HG03378 (cell line): ENCODE data around the gene KLHL18.
"Not testable (repeated sequence)": the region's sequence is repeated elsewhere in the genome, so short reads cannot be mapped to it uniquely, and the experiment has no call there.

Experiments
- ATAC-seq: cut with Tn5 transposase; IDR thresholded peaks from one replicate; pipeline ENCODE4 v1.9.1; 2021; ENCODE audit warnings: mild to moderate bottlenecking, moderate library complexity; ENCODE audit not compliant: unreplicated experiment

KLHL18 gene

GRCh38 chr3:47356201-47356600 is 73.5 kb downstream of the KLHL18 start:
- ATAC-seq = no peak

DNA sequence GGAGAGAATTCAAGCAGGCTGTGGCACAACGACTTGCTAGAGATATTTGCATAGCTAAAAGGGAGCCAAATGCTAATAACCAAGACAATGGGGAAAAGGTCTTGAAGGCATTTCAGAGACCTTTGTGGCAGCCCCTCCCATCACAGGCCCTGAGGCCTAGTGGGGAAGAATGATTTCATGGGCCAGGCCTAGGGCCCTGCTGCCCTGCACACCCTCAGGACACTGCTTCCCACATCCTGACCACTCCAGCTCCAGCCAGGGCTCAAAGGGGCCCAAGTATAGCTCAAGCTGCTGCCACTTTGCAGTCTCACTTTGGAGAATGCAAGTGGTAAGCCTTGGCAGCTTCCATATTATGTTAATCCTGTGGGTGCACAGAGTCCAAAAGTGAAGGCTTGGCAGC is 76.6 kb downstream of the KLHL18 start:
- ATAC-seq = no peak

- not testable (repeated sequence) for ATAC-seq
Observed at GRCh38 chr3:47360110-47360517, 77.4 kb downstream of the KLHL18 start.

GRCh38 chr3:47362701-47363100 is 80.0 kb downstream of the KLHL18 start:
- ATAC-seq = no peak

- ATAC-seq = no peak
Observed at GRCh38 chr3:47365213-47366153, 82.7 kb downstream of the KLHL18 start.

GRCh38 chr3:47366833-47367232 is 84.1 kb downstream of the KLHL18 start:
- no peak for ATAC-seq

GRCh38 chr3:47367631-47368030 is 84.9 kb downstream of the KLHL18 start:
- no peak for ATAC-seq

- ATAC-seq = not testable (repeated sequence)
Observed at GRCh38 chr3:47370020-47370419, 87.3 kb downstream of the KLHL18 start.

- no peak for ATAC-seq
Observed at GRCh38 chr3:47370887-47371697, 88.3 kb downstream of the KLHL18 start.

DNA sequence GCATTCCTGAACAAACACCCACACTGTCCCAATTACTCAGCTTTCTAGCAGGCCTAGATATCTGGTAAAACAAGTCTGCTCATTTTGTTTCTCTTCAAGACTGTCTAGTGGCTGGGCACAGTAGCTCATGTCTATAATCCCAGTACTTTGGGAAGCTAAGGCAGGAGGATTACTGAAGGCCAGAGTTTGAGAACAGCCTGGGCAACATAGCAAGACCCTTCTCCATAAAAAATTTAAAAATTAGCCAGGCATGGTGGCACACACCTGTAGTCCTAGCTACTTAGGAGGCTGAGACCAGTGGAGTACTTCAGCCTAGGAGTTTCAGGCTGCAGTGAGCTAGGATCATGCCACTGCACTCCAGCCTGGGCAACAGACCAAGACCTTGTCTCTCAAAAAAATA is 91.8 kb downstream of the KLHL18 start:
- no peak for ATAC-seq

- no peak for ATAC-seq
Observed at GRCh38 chr3:47376393-47376792, 93.6 kb downstream of the KLHL18 start.

DNA sequence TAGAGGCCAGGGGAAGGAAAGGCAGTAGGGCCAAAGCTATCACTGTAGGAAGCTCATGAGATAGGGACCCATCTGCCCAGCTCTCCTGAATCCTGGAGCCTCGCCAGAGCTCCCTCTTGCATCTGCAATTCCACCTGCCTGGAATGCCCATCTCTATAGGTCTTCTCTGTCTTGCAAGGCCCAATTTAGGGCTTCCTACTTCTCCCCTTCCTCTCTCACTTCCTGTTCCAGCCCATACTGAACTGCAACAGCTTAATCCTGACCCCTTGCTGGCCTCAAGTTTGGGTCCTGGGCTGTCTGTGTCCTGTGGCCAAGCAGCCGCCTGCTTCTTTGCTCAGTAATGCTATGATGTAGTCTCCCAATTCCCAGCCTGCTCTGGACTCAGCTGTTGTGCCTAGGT is 94.4 kb downstream of the KLHL18 start:
- ATAC-seq = no peak

DNA sequence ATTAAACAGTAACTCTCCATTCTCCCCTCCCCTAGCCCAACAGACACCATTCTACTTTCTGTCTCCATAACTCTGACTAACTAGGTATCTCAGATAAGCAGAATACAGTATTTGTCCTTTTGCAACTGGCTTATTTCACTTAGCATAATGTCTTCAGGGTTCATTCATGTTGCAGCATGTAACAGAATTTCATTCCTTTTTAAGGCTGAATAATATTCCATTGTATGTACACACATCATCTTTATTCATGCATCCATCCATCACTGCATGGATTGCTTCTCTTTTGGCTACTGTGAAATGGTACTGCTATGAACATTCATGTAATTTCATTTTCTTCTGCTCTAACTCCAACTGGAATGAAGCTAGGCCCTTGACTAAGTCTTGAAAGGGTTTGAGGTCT is 96.1 kb downstream of the KLHL18 start:
- ATAC-seq = no peak

GRCh38 chr3:47379411-47379899 is 96.7 kb downstream of the KLHL18 start:
- no peak for ATAC-seq

- no peak for ATAC-seq
Observed at GRCh38 chr3:47380026-47380600, 97.4 kb downstream of the KLHL18 start.

- peak; percentile 72 for ATAC-seq
Observed at GRCh38 chr3:47380601-47381316, 98.0 kb downstream of the KLHL18 start, which contains the start of gene PTPN23. Gene PTPN23 (plus strand): TSS chr3:47381021. CDS start chr3:47381097, 76 bp downstream.

DNA sequence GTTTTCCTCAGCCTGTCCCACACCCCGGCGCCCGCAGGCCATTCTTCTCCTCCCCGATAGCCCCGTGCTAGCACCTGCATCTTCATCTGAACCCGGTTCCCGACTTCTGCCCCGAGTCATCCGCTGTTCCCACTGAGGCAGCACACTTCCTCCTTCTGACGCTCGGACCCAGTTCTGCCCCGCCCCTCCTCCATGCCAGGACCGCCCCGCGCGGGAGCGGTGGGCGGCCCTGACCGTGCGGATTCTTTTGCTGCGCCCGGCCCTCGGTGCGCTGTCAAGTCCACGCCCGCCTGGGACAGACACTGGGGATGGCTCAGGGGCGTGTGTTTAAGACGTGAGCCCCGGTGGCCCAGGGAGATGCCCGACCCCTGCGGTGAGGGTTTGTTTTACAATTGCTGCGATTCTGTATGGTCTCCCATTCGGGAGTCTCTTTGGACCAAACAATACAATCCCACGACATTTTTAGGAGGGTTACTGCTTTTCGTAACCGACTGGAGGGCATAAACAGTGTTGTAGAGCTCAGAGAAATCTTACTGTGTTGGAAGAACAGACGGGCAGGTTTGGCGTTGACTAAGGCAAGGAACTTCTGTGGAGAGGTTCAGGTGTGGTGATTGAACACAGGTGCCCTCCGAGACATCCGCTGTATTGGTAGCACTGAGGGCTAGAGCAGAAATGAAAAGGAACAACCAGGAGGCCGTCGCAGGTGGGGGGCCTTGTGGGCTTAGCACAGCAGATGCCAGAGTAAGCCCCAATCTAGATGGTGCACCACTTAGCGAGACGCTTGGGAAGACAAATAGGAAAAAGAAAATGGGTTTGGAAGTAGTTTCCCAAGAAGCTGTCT is 98.8 kb downstream of the KLHL18 start:
- ATAC-seq = peak; percentile 44

- ATAC-seq = no peak
Observed at GRCh38 chr3:47384425-47384824, 101.7 kb downstream of the KLHL18 start.

GRCh38 chr3:47385007-47385406 is 102.3 kb downstream of the KLHL18 start:
- ATAC-seq = no peak

DNA sequence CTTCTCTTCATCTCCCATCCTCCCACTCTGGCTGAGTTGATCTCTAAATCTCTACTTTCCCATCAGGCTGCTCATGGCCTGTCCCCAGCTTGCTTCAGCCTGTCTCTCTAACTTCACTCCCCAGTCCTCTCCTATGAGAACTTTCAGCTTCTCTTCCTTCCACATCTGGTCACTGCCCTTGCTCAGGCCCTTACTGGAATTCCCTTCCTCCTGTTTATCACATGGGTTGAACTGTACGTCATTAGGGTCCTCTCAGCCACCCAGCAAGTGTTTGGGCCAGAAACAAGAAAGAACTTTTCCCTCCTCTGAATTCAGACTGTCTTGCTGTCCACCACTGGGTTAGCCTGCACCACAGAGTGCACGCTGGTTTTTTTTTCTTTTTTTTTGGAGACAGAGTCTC is 103.1 kb downstream of the KLHL18 start:
- ATAC-seq = no peak
